Subcutaneous preadipocyte (primary cell): ENCODE measurements around the gene BCLAF3. TPM values are rescaled to one million over a fixed set of nuclear protein-coding genes. Genes with fewer than 3 reads are reported as not detected.

Experiments
- small RNA-seq: library from RNA; depleted of rRNA; stranded (forward); fragments of <200 nt; gene quantifications from one replicate; pipeline ENCODE3, GENCODE V24; 2012
- total RNA-seq: library from RNA; depleted of rRNA; stranded (reverse); fragments of >200 nt; gene quantifications from 2 replicates; pipeline ENCODE4 v1.2.3, GENCODE V29; 2012

Gene BCLAF3
- total RNA-seq, result 3.3 and 4.4 TPM in 2 replicates

DNA sequence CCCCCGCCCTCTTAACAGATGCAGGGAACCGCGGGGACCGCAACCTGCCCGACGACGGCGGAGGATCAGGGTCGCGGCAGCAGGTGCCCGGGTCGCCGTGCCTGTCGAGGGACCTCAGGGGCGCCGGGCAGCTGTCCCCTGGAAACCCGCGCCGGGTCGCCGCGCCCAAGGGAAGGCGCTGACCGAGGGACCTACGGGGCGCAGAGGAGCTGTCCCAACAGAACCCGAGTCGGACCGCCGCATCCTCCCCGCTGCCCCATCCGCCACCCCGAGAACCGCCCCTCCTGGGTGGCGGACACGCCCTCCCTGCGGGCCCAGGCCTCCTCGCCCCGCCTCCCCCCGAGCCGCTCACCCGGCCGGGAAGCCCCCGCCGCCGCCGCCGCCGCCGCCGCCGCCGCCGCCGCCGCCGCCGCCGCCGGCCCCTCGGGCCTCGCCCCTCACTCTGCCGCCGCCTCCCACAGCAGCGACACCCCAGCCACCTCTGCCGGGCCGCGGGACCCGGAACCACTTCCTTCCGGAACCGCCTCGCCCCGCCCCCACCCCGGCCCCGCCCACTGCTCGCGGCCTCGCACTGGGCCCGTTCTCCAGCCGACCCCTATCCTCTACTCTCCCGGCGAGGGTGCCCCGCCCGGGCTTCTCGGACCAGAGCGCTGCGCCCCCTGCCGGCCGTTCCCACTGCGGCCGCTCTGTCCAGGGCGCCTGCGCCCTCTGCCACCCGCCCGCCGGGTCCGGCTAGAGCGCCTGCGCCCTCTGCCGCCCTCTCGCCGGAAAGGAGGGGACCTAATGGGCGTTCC lies at the start of gene BCLAF3:
Gene BCLAF3, minus strand, starts transcription at position 506 of the 794 bp plus-strand sequence. CDS start 20,797 bp downstream, outside the sequence.

Small RNAs within 50 kb of the gene (small RNA-seq; reads per million reads assigned to genes)
- gene MIR23C (2.1 reads per million, percentile 80 among the genes with 10 or more reads in this experiment), gene RF00019 (not detected)

Other genes starting within 250 kb of the BCLAF3 start
- 22.4 and 31.3 TPM in 2 replicates for gene SH3KBP1, start 103.5 kb downstream of the BCLAF3 start, total RNA-seq
- gene MAP7D2, start 125.8 kb upstream of the BCLAF3 start, total RNA-seq, result 0.37 and 0.78 TPM in 2 replicates
- 60.3 and 78.8 TPM in 2 replicates for gene EIF1AX, start 150.8 kb upstream of the BCLAF3 start, total RNA-seq